NCI-H345 treated with DMSO at 0.1 percent for 48 hours (cell line): ENCODE measurements around the gene TMEM119.
"Not testable (repeated sequence)": the region's sequence is repeated elsewhere in the genome, so short reads cannot be mapped to it uniquely, and the experiment has no call there.

Experiments used
- DNase-seq: peaks from one replicate; lab custom pipeline; 2025; ENCODE audit not compliant: unreplicated experiment; lab: John Stamatoyannopoulos, UW

TMEM119 gene

GRCh38 chr12:108567406-108568337, 30.2 kb downstream of the TMEM119 start:
- DNase-seq, result no peak

- DNase-seq, result no peak
These were observed 31.4 kb downstream of the TMEM119 start for GRCh38 chr12:108566452-108566851.

- peak; percentile 88 for DNase-seq
These were observed 31.9 kb downstream of the TMEM119 start for GRCh38 chr12:108565976-108566375.

- no peak for DNase-seq
These were observed 32.7 kb downstream of the TMEM119 start for GRCh38 chr12:108565146-108565545.

GRCh38 chr12:108564724-108565123, 33.2 kb downstream of the TMEM119 start:
- DNase-seq, result no peak

GRCh38 chr12:108563804-108564151, 34.1 kb downstream of the TMEM119 start:
- DNase-seq, result no peak

GRCh38 chr12:108563136-108563803, 34.6 kb downstream of the TMEM119 start:
- DNase-seq, result peak; percentile 75

GRCh38 chr12:108562348-108563135, 35.3 kb downstream of the TMEM119 start, which contains the start of gene ISCU:
Gene ISCU (plus strand): TSS chr12:108562596. CDS start chr12:108562623, 27 bp downstream.
- DNase-seq, result peak; percentile 89

- DNase-seq, result no peak
These were observed 36.0 kb downstream of the TMEM119 start for GRCh38 chr12:108561852-108562347.

GRCh38 chr12:108560752-108561719, 36.8 kb downstream of the TMEM119 start, which contains the start of gene SART3:
Gene SART3 (minus strand): TSS chr12:108561173. CDS start chr12:108561154, 19 bp downstream.
- DNase-seq, result peak; percentile 94

GRCh38 chr12:108560321-108560721, 37.6 kb downstream of the TMEM119 start:
- DNase-seq, result no peak

GRCh38 chr12:108559748-108560147, 38.1 kb downstream of the TMEM119 start:
- no peak for DNase-seq

- no peak for DNase-seq
These were observed 38.8 kb downstream of the TMEM119 start for GRCh38 chr12:108559007-108559655.

- not testable (repeated sequence) for DNase-seq
These were observed 42.5 kb downstream of the TMEM119 start for GRCh38 chr12:108555383-108555782.

- DNase-seq, result no peak
These were observed 44.1 kb downstream of the TMEM119 start for GRCh38 chr12:108553799-108554198.

- no peak for DNase-seq
These were observed 46.3 kb downstream of the TMEM119 start for GRCh38 chr12:108551535-108551934.

GRCh38 chr12:108548954-108549521, 48.8 kb downstream of the TMEM119 start:
- no peak for DNase-seq

- DNase-seq, result no peak
These were observed 50.2 kb downstream of the TMEM119 start for GRCh38 chr12:108547686-108548085.

GRCh38 chr12:108543652-108544051, 54.2 kb downstream of the TMEM119 start:
- DNase-seq, result no peak
